IMR-90 (cell line): ENCODE results near the gene LRRC40. TPM values are rescaled to one million over a fixed set of nuclear protein-coding genes. Genes with fewer than 3 reads are reported as not detected.

Experiments used
- ATAC-seq: fragments of 200-7000 bp; cut with Tn5 transposase; 2 replicates; pipeline ENCODE4 v1.9.1; 2020; ENCODE audit warnings: low read depth, mild to moderate bottlenecking, moderate library complexity
- BruUV-seq: library from RNA; stranded (reverse); fragments of 400-500 nt; replicated peaks from 2 replicates; lab custom pipeline; 2021; lab: Mats Ljungman, UMichigan
- CTCF ChIA-PET: fragments of 300-600 bp; formaldehyde crosslinking; extraction: SDS; loops from one replicate; lab custom pipeline; 2021; ENCODE audit warnings: antibody characterized with exemption; lab: Yijun Ruan, JAX
- POLR2A ChIA-PET: fragments of 300-600 bp; sonication (Branson Sonifier 250); formaldehyde crosslinking; loops from one replicate; lab custom pipeline; 2022; ENCODE audit warnings: antibody characterized with exemption; ENCODE audit not compliant: unreplicated experiment; lab: Charles Lee
- DNase-seq: peaks from one replicate; pipeline ENCODE4 v3.0.0; 2013
- H2AFZ ChIP-seq: replicated peaks from 2 replicates; pipeline ENCODE3; 2013; ENCODE audit warnings: low read length, mild to moderate bottlenecking; ENCODE audit not compliant: poor library complexity
- H2AK5ac ChIP-seq: 2 replicates; pipeline ENCODE4 v1.6.1; 2013; ENCODE audit warnings: low read depth, low read length, inconsistent platforms
- H2AK9ac ChIP-seq: replicated peaks from 2 replicates; pipeline ENCODE3; 2013; ENCODE audit warnings: mild to moderate bottlenecking, low read depth, low read length, moderate library complexity; ENCODE audit not compliant: poor library complexity
- H2BK120ac ChIP-seq: 2 replicates; pipeline ENCODE4 v1.6.1; 2013; ENCODE audit warnings: low read depth, low read length, inconsistent platforms
- H2BK15ac ChIP-seq: 3 replicates; pipeline ENCODE4 v1.6.1; 2013; ENCODE audit warnings: low read depth, low read length, inconsistent platforms
- H2BK20ac ChIP-seq: 2 replicates; pipeline ENCODE4 v1.6.1; 2013; ENCODE audit warnings: low read depth, mild to moderate bottlenecking, inconsistent platforms, low read length, moderate library complexity
- H2BK5ac ChIP-seq: 2 replicates; pipeline ENCODE4 v1.6.1; 2013; ENCODE audit warnings: mild to moderate bottlenecking, low read depth, low read length, inconsistent platforms; ENCODE audit not compliant: poor library complexity, severe bottlenecking
- H3K14ac ChIP-seq: replicated peaks from 2 replicates; pipeline ENCODE4 v1.6.1; 2013; ENCODE audit warnings: low read depth, low read length, inconsistent platforms
- H3K18ac ChIP-seq: 2 replicates; pipeline ENCODE4 v1.6.1; 2013; ENCODE audit warnings: low read depth, low read length, control low read depth
- H3K23ac ChIP-seq: 2 replicates; pipeline ENCODE4 v1.6.1; 2013; ENCODE audit warnings: low read depth, low read length, inconsistent platforms
- H3K27ac ChIP-seq: 2 replicates; pipeline ENCODE4 v1.5.1; 2013; ENCODE audit warnings: mild to moderate bottlenecking, control low read depth, low read length; ENCODE audit not compliant: insufficient read depth
- H3K27me3 ChIP-seq: 2 replicates; pipeline ENCODE4 v1.6.1; 2013; ENCODE audit warnings: low read length; ENCODE audit not compliant: control insufficient read depth, insufficient read depth
- H3K36me3 ChIP-seq: 2 replicates; pipeline ENCODE4 v1.6.1; 2013; ENCODE audit warnings: low read length, mixed read lengths; ENCODE audit not compliant: control insufficient read depth, insufficient read depth
- H3K4ac ChIP-seq: 2 replicates; pipeline ENCODE4 v1.6.1; 2013; ENCODE audit warnings: low read depth, low read length, inconsistent platforms
- H3K4me1 ChIP-seq: 2 replicates; pipeline ENCODE4 v1.6.1; 2013; ENCODE audit warnings: low read length, mixed read lengths; ENCODE audit not compliant: control insufficient read depth, insufficient read depth
- H3K4me2 ChIP-seq: 2 replicates; pipeline ENCODE4 v1.6.1; 2013; ENCODE audit warnings: low read depth, mild to moderate bottlenecking, control low read depth, low read length, moderate library complexity
- H3K4me3 ChIP-seq: 2 replicates; pipeline ENCODE4 v1.5.1; 2013; ENCODE audit warnings: low read depth, mild to moderate bottlenecking, control low read depth, low read length, moderate library complexity; ENCODE audit not compliant: insufficient read depth
- H3K56ac ChIP-seq: 2 replicates; pipeline ENCODE4 v1.6.1; 2013; ENCODE audit warnings: low read length, inconsistent platforms; ENCODE audit not compliant: insufficient read depth; ENCODE audit errors: extremely low read depth
- H3K79me1 ChIP-seq, 2 experiments: 2 replicates each; pipeline ENCODE4 v1.6.1; 2013; ENCODE audit warnings: low read length in 2 of 2, inconsistent platforms in 1 of 2, low read depth in 1 of 2
- H3K9ac ChIP-seq: 2 replicates; pipeline ENCODE4 v1.6.1; 2013; ENCODE audit warnings: low read depth, low read length, control low read depth
- H3K9me1 ChIP-seq: 2 replicates; pipeline ENCODE4 v1.6.1; 2013; ENCODE audit warnings: low read length, inconsistent platforms; ENCODE audit not compliant: insufficient read depth
- H3K9me3 ChIP-seq: 2 replicates; pipeline ENCODE4 v1.6.1; 2013; ENCODE audit warnings: low read length; ENCODE audit not compliant: control insufficient read depth, insufficient read depth
- H4K20me1 ChIP-seq: 2 replicates; pipeline ENCODE4 v1.6.1; 2013; ENCODE audit warnings: low read length, inconsistent platforms; ENCODE audit not compliant: insufficient read depth
- H4K5ac ChIP-seq: 2 replicates; pipeline ENCODE4 v1.6.1; 2013; ENCODE audit warnings: mild to moderate bottlenecking, low read depth, low read length, control low read depth
- H4K8ac ChIP-seq, 2 experiments: 2 replicates each; pipeline ENCODE4 v1.6.1; 2013; ENCODE audit warnings: low read depth in 2 of 2, low read length in 2 of 2, control low read depth in 1 of 2, inconsistent platforms in 1 of 2
- H4K91ac ChIP-seq: 2 replicates; pipeline ENCODE4 v1.6.1; 2013; ENCODE audit warnings: low read depth, low read length, inconsistent platforms; ENCODE audit not compliant: insufficient read depth
- BHLHE40 ChIP-seq: fragments of 150-350 bp; IDR thresholded peaks from 2 replicates; pipeline ENCODE4 v1.6.1; 2016; ENCODE audit warnings: mild to moderate bottlenecking, low read depth, low read length
- CEBPB ChIP-seq: IDR thresholded peaks from 2 replicates; pipeline ENCODE4 v1.6.1; 2012; ENCODE audit warnings: low read depth, low read length, improper control_type of control experiment
- CHD1 ChIP-seq: IDR thresholded peaks from 2 replicates; pipeline ENCODE4 v1.6.1; 2012; ENCODE audit warnings: low read depth, low read length, improper control_type of control experiment
- FOS ChIP-seq: fragments of 150-350 bp; IDR thresholded peaks from 2 replicates; pipeline ENCODE4 v1.6.1; 2016; ENCODE audit warnings: low read depth, low read length
- MAFK ChIP-seq: IDR thresholded peaks from 2 replicates; pipeline ENCODE4 v1.6.1; 2012; ENCODE audit warnings: low read depth, low read length, improper control_type of control experiment
- MAZ ChIP-seq: IDR thresholded peaks from 2 replicates; pipeline ENCODE4 v1.6.1; 2012; ENCODE audit warnings: low read depth, mild to moderate bottlenecking, low read length, improper control_type of control experiment, moderate library complexity, borderline replicate concordance
- MXI1 ChIP-seq: IDR thresholded peaks from 2 replicates; pipeline ENCODE4 v1.6.1; 2012; ENCODE audit warnings: low read depth, mild to moderate bottlenecking, low read length, moderate library complexity, borderline replicate concordance
- NFE2L2 ChIP-seq: fragments of 150-350 bp; IDR thresholded peaks from 2 replicates; pipeline ENCODE4 v1.6.1; 2016; ENCODE audit warnings: low read depth, mild to moderate bottlenecking, low read length
- RAD21 ChIP-seq: IDR thresholded peaks from 2 replicates; pipeline ENCODE4 v1.6.1; 2012; ENCODE audit warnings: low read length, improper control_type of control experiment
- RCOR1 ChIP-seq: IDR thresholded peaks from 2 replicates; pipeline ENCODE4 v1.6.1; 2012; ENCODE audit warnings: mild to moderate bottlenecking, low read length, improper control_type of control experiment; ENCODE audit not compliant: insufficient replicate concordance
- RFX5 ChIP-seq: IDR thresholded peaks from 2 replicates; pipeline ENCODE4 v1.8.0; 2012; ENCODE audit warnings: low read depth, mild to moderate bottlenecking, low read length, moderate library complexity
- SMC3 ChIP-seq: fragments of 150-350 bp; IDR thresholded peaks from 2 replicates; pipeline ENCODE4 v1.6.1; 2016; ENCODE audit warnings: low read depth, mild to moderate bottlenecking, antibody characterized with exemption, low read length, moderate library complexity
- WGBS, 2 experiments: methylation state at CpG; one replicate each; pipeline versions ENCODE4 v1.1.5 to v1.1.7; 2013; ENCODE audit warnings: missing lambda C conversion rate in 2 of 2; ENCODE audit not compliant: insufficient read length in 1 of 2; ENCODE audit errors: extremely low coverage in 2 of 2; 5-methylcytosine and 5-hydroxymethylcytosine counted together
- dilution Hi-C: fragments of 300-500 bp; cut with HindIII; formaldehyde crosslinking; loops from one replicate; pipeline ENCODE4 v1.14.3; 2018; ENCODE audit warnings: low sequenced_read_pairs; ENCODE audit not compliant: unreplicated experiment
- in situ Hi-C: fragments of 300-500 bp; cut with MboI; formaldehyde crosslinking; loops from 3 replicates; pipeline ENCODE4 v1.14.3; 2019; ENCODE audit warnings: low sequenced_read_pairs, inconsistent platforms, mixed read lengths
- intact Hi-C: fragments of 100-400 bp; cut with micrococcal nuclease; formaldehyde crosslinking; loops from 2 replicates; pipeline ENCODE4 v1.10.0; 2022
- polyA plus RNA-seq, 3 experiments: library from polyadenylated mRNA; depleted of rRNA; stranded (reverse); fragments of >200 nt; gene quantifications; 2 replicates each; pipeline ENCODE4 v1.2.3, GENCODE V29; 2012; ENCODE audit warnings: low replicate concordance in 1 of 3
- total RNA-seq: library from RNA; depleted of rRNA; stranded (reverse); fragments of >200 nt; gene quantifications from 2 replicates; pipeline ENCODE4 v1.2.3, GENCODE V29; 2012
- TF ChIP-seq, protein P1 (sequence below): conservative IDR thresholded peaks from 2 replicates; pipeline ENCODE4 v1.5.1; 2012; ENCODE audit warnings: mild to moderate bottlenecking, low read depth, low read length, improper control_type of control experiment
- TF ChIP-seq, protein P2 (sequence below): fragments of 150-350 bp; IDR thresholded peaks from 2 replicates; pipeline ENCODE4 v1.6.1; 2017; ENCODE audit warnings: mild to moderate bottlenecking, antibody characterized with exemption, low read length, low read depth
- TF ChIP-seq, protein P3 (sequence below): fragments of 150-350 bp; IDR thresholded peaks from 2 replicates; pipeline ENCODE4 v1.6.1; 2016; ENCODE audit warnings: low read depth, mild to moderate bottlenecking, low read length, moderate library complexity, borderline replicate concordance

Gene LRRC40
- total and polyA plus RNA-seq, 2 of the 4 experiments (the other 2 are of a cell fraction): 11.1 to 17.4 TPM

DNA sequence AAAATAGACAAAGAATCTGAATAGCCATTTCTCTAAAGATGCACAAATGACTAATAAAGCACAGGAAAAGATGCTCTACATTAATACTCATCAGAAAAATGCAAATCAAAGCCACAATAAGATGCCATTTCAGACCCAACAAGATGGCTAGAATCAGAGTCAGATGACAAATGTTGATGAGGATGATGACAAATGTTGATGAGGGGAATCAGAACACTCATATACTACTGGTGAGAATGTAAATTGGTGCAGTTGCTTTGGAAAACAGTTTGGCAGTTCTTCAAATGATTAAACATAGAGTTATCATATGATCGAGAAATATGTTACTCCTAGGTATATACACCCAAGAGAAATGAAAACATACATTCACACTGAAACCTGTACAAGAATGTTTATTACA, 33.9 kb downstream of the LRRC40 start:
- Histone ChIP-seq H2AFZ (no peak overlapping the region), H2BK5ac (no peak overlapping the region), H2AK9ac (no peak overlapping the region), H3K14ac (no peak overlapping the region), H3K36me3 (peaks cover 3% of the 10 kb centered on the region; the same call in 1 of the 2 replicates), H3K9me3 (no peaks in the 10 kb centered on the region), H2BK20ac (no peak overlapping the region), H2BK15ac (no peak overlapping the region), H3K4ac (no peak overlapping the region), H4K91ac (no peak overlapping the region), H3K4me3 (no peak overlapping the region), H3K9ac (no peak overlapping the region), H2AK5ac (no peak overlapping the region), H3K27ac (no peak overlapping the region), H3K9me1 (0 out of 2 replicates have a peak, but pooled peaks cover 2% of the 10 kb centered on the region), H3K4me2 (no peak overlapping the region), H3K79me1 (peaks cover 5 to 9% of the 10 kb centered on the region in 2 experiments; a peak in 3 of 4 replicates), H3K18ac (no peak overlapping the region), H4K5ac (no peak overlapping the region), H3K27me3 (no peaks in the 10 kb centered on the region), H4K8ac (no peak overlapping the region), H3K56ac (no peak overlapping the region), H3K23ac (no peak overlapping the region), H4K20me1 (no peaks in the 10 kb centered on the region), H2BK120ac (no peak overlapping the region), H3K4me1 (peaks cover 2% of the 10 kb centered on the region; the same call in 1 of the 2 replicates)
- POLR2A ChIA-PET: no interaction called here
- CTCF ChIA-PET: no interaction called here
- in situ Hi-C loops (no loop called here), dilution Hi-C loops (no loop called here), intact Hi-C loops (no loop called here)
- BruUV-seq: no TSS peak
- DNase-seq (no peak), ATAC-seq (no peak)
- TF ChIP-seq NFE2L2 (no peak), RAD21 (no peak), MAZ (no peak), MXI1 (no peak), CHD1 (no peak), FOS (no peak), RFX5 (no peak), MAFK (no peak), SMC3 (no peak), RCOR1 (no peak), BHLHE40 (no peak), CEBPB (no peak)
- TF ChIP-seq, protein P1, sequence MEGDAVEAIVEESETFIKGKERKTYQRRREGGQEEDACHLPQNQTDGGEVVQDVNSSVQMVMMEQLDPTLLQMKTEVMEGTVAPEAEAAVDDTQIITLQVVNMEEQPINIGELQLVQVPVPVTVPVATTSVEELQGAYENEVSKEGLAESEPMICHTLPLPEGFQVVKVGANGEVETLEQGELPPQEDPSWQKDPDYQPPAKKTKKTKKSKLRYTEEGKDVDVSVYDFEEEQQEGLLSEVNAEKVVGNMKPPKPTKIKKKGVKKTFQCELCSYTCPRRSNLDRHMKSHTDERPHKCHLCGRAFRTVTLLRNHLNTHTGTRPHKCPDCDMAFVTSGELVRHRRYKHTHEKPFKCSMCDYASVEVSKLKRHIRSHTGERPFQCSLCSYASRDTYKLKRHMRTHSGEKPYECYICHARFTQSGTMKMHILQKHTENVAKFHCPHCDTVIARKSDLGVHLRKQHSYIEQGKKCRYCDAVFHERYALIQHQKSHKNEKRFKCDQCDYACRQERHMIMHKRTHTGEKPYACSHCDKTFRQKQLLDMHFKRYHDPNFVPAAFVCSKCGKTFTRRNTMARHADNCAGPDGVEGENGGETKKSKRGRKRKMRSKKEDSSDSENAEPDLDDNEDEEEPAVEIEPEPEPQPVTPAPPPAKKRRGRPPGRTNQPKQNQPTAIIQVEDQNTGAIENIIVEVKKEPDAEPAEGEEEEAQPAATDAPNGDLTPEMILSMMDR: no peak
- TF ChIP-seq, protein P2, sequence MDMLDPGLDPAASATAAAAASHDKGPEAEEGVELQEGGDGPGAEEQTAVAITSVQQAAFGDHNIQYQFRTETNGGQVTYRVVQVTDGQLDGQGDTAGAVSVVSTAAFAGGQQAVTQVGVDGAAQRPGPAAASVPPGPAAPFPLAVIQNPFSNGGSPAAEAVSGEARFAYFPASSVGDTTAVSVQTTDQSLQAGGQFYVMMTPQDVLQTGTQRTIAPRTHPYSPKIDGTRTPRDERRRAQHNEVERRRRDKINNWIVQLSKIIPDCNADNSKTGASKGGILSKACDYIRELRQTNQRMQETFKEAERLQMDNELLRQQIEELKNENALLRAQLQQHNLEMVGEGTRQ: no peak
- TF ChIP-seq, protein P3, sequence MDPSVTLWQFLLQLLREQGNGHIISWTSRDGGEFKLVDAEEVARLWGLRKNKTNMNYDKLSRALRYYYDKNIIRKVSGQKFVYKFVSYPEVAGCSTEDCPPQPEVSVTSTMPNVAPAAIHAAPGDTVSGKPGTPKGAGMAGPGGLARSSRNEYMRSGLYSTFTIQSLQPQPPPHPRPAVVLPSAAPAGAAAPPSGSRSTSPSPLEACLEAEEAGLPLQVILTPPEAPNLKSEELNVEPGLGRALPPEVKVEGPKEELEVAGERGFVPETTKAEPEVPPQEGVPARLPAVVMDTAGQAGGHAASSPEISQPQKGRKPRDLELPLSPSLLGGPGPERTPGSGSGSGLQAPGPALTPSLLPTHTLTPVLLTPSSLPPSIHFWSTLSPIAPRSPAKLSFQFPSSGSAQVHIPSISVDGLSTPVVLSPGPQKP: no peak
- no CpG with 5 or more reads among the region's 1 CpG for WGBS, 2 experiments
